A673 (cell line): ENCODE measurements around the gene MYBPHL. TPM values are rescaled to one million over a fixed set of nuclear protein-coding genes. Genes with fewer than 3 reads are reported as not detected.

Experiments used
- BruUV-seq: library from RNA; stranded (reverse); fragments of 400-500 nt; replicated peaks from 2 replicates; lab custom pipeline; 2021; lab: Mats Ljungman, UMichigan
- CTCF ChIA-PET: fragments of 300-600 bp; sonication (Branson Sonifier 250); formaldehyde crosslinking; loops from one replicate; lab custom pipeline; 2022; ENCODE audit warnings: antibody characterized with exemption; lab: Charles Lee
- POLR2A ChIA-PET: fragments of 300-600 bp; sonication (Branson Sonifier 250); formaldehyde crosslinking; loops from one replicate; lab custom pipeline; 2022; ENCODE audit warnings: antibody characterized with exemption; ENCODE audit not compliant: low non-redundant PET; lab: Charles Lee
- DNase-seq: peaks from one replicate; pipeline ENCODE4 v3.0.0-alpha.2; 2015; ENCODE audit warnings: low spot score
- H3K27ac ChIP-seq: fragments of 200-600 bp; sonication (generic); 2 replicates; pipeline ENCODE4 v1.5.1; 2016; ENCODE audit warnings: mixed run types, low read depth, mild to moderate bottlenecking, mixed read lengths, antibody characterized with exemption, low read length; ENCODE audit not compliant: poor library complexity, severe bottlenecking
- H3K27me3 ChIP-seq: fragments of 200-600 bp; sonication (generic); replicated peaks from 2 replicates; pipeline ENCODE4 v1.6.1; 2017; ENCODE audit warnings: mixed run types, low read depth, mild to moderate bottlenecking, mixed read lengths, antibody characterized with exemption, low read length; ENCODE audit not compliant: insufficient read depth, poor library complexity
- H3K36me3 ChIP-seq: fragments of 200-600 bp; sonication (generic); 2 replicates; pipeline ENCODE4 v1.6.1; 2016; ENCODE audit warnings: mixed run types, mild to moderate bottlenecking, mixed read lengths, antibody characterized with exemption, low read length; ENCODE audit not compliant: insufficient read depth, poor library complexity, severe bottlenecking
- H3K4me1 ChIP-seq: fragments of 200-600 bp; sonication (generic); 2 replicates; pipeline ENCODE4 v1.6.1; 2017; ENCODE audit warnings: mixed run types, mild to moderate bottlenecking, mixed read lengths, antibody characterized with exemption, low read length; ENCODE audit not compliant: insufficient read depth, poor library complexity, severe bottlenecking
- H3K4me3 ChIP-seq: fragments of 200-600 bp; sonication (generic); 2 replicates; pipeline ENCODE4 v1.5.1; 2016; ENCODE audit warnings: low read depth, mixed run types, mild to moderate bottlenecking, mixed read lengths, low read length; ENCODE audit not compliant: poor library complexity, severe bottlenecking
- H3K9me3 ChIP-seq: fragments of 200-600 bp; sonication (generic); 2 replicates; pipeline ENCODE4 v1.6.1; 2016; ENCODE audit warnings: mixed run types, low read depth, mild to moderate bottlenecking, mixed read lengths, antibody characterized with exemption, low read length; ENCODE audit not compliant: poor library complexity, severe bottlenecking
- EZH2 ChIP-seq: fragments of 200-600 bp; sonication (generic); IDR thresholded peaks from 2 replicates; pipeline ENCODE4 v1.6.1; 2017; ENCODE audit warnings: borderline replicate concordance, low read depth, mild to moderate bottlenecking, mixed read lengths, antibody characterized with exemption, low read length; ENCODE audit not compliant: poor library complexity, severe bottlenecking
- intact Hi-C: fragments of 100-400 bp; cut with micrococcal nuclease; formaldehyde crosslinking; loops from one replicate; pipeline ENCODE4 v1.10.0; 2022; ENCODE audit not compliant: unreplicated experiment
- total RNA-seq: library from RNA; stranded (reverse); gene quantifications from 2 replicates; pipeline ENCODE4 v1.2.3, GENCODE V29; 2021
- TF ChIP-seq, protein P1 (sequence below): fragments of 300-800, 200-600 bp; sonication (generic); conservative IDR thresholded peaks from 2 replicates; pipeline ENCODE4 v1.5.1; 2017; ENCODE audit warnings: low read depth, mild to moderate bottlenecking, antibody characterized with exemption, low read length, moderate library complexity, mixed read lengths

MYBPHL gene
- total RNA-seq, 1 experiment from 2014 or later = not detected

DNA sequence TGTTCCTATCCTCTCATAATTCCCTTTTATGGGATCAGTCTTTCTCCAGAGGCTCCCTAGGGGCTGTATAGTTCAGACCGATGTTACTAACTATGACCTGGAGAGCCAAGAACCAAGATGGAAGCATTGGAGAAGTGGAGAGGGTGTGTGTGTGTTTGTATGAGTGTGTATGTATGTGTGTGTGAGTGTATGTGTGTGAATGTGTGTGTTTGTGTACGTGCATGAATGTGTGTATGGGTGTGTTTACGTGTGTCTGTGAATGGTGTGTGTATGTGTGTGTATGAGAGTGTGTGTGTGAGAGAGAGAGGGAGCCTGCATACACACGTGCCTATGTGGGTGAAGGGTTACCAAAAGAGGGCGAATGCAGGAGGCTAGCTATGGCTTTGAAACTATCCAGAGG, 4.9 kb downstream of the MYBPHL start:
- no peak for TF ChIP-seq EZH2
- TF ChIP-seq, protein P1, sequence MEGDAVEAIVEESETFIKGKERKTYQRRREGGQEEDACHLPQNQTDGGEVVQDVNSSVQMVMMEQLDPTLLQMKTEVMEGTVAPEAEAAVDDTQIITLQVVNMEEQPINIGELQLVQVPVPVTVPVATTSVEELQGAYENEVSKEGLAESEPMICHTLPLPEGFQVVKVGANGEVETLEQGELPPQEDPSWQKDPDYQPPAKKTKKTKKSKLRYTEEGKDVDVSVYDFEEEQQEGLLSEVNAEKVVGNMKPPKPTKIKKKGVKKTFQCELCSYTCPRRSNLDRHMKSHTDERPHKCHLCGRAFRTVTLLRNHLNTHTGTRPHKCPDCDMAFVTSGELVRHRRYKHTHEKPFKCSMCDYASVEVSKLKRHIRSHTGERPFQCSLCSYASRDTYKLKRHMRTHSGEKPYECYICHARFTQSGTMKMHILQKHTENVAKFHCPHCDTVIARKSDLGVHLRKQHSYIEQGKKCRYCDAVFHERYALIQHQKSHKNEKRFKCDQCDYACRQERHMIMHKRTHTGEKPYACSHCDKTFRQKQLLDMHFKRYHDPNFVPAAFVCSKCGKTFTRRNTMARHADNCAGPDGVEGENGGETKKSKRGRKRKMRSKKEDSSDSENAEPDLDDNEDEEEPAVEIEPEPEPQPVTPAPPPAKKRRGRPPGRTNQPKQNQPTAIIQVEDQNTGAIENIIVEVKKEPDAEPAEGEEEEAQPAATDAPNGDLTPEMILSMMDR = no peak

DNA sequence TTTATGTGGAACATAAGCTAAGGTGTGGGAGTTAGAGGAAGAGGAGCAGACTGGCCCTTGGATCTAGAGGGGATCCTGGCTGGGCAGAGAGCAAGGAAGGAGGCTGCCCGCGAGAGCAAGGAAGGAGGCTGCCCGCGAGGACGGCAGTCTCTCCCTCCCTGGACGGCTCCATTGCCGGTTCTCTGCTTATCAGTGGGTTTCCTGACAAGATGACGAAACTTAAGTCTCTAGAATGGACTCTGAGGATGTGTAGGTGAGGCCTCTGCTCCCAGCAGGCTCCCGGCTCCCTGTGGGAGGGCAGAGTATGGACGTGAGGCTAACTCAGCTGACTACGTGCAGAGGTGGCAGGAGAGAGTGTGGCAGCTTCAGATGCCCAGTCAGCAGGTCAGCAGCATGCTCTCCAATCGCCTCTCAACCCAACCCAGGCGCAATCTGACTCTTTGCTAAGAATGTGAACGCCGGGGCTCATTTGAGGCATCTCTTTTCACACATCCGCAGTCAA, 6.1 kb downstream of the MYBPHL start:
- BruUV-seq = no TSS peak
- no peak for DNase-seq
- H3K4me1 ChIP-seq = no peaks in the 10 kb centered on the region
- ChIA-PET CTCF (no interaction called here), POLR2A (no interaction called here)
- H3K36me3 ChIP-seq = no peaks in the 10 kb centered on the region
- H3K27me3 ChIP-seq = no peaks in the 10 kb centered on the region
- no peak overlapping the region for H3K4me3 ChIP-seq
- no peak for TF ChIP-seq EZH2
- TF ChIP-seq, protein P1 = no peak
- no peak overlapping the region for H3K27ac ChIP-seq
- intact Hi-C loops = no loop called here
- no peaks in the 10 kb centered on the region for H3K9me3 ChIP-seq

More for the DNA sequence above, 4.9 kb downstream of the MYBPHL start:
- Histone ChIP-seq H3K4me1 (peaks cover 2% of the 10 kb centered on the region), H3K36me3 (no peaks in the 10 kb centered on the region), H3K9me3 (no peaks in the 10 kb centered on the region), H3K27me3 (no peaks in the 10 kb centered on the region), H3K4me3 (no peak overlapping the region), H3K27ac (no peak overlapping the region)
- no peak for DNase-seq
- CTCF ChIA-PET = no interaction called here
- no TSS peak for BruUV-seq
- intact Hi-C loops = no loop called here
- POLR2A ChIA-PET = no interaction called here

DNA sequence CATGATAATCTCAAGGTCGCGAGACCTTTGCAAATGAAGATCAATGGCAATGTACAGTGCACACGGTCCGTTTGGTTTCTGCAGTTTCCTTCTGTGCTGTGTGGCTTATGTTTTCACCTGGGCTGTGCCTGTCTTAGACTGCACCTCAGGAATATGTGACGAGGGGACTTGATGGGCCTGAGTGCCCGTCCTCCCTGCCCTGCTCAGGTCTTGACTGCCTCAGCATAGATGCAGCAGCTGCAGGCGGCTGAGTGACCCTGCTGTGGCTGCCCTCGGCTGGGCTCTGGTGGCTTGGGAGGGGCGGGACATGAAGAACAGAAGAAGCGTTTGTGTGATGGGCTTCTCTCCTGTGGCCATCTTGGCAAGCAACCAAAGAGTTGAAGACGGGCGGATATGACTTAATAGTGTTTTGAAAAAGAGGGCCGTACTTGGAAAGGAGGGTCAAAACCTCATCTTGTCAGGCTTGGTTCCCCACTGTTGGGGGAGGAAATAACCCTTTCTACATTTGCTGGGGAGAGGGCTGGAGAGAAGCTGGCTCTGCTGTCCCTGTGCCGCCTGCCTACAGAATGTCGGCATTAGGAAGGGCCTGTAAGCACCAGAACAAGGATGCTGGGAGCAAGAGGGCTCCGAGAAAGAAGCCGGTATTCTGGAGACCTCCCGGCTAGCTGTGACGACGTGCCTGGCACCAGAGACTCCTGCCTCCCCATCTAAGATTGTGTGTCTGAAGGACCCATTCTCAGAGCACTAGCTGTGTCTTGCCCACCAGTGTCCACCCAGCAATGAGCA, 7.1 kb downstream of the MYBPHL start:
- Histone ChIP-seq H3K27me3 (peaks cover under 1% of the 10 kb centered on the region), H3K4me3 (no peak overlapping the region), H3K9me3 (no peaks in the 10 kb centered on the region), H3K4me1 (no peaks in the 10 kb centered on the region), H3K36me3 (no peaks in the 10 kb centered on the region), H3K27ac (no peak overlapping the region)
- no peak for DNase-seq
- POLR2A ChIA-PET = no interaction called here
- CTCF ChIA-PET = interaction anchor here (0.5 kb wide), 1 partner anchor 43 kb away, joined by 5 read pairs; no protein-coding TSS in a partner anchor
- no peak for TF ChIP-seq EZH2
- TF ChIP-seq, protein P1 = no peak
- BruUV-seq = no TSS peak
- intact Hi-C loops = no loop called here
